Panc1 (cell line): ENCODE results near the gene FAM149A. TPM values are rescaled to one million over a fixed set of nuclear protein-coding genes. Genes with fewer than 3 reads are reported as not detected.

Experiments used
- ATAC-seq: fragments of 200-7000 bp; cut with Tn5 transposase; 2 replicates; pipeline ENCODE4 v1.9.1; 2020; ENCODE audit warnings: mild to moderate bottlenecking, moderate library complexity
- BruUV-seq: library from RNA; stranded (reverse); fragments of 400-500 nt; replicated peaks from 2 replicates; lab custom pipeline; 2021; lab: Mats Ljungman, UMichigan
- CTCF ChIA-PET: fragments of 300-600 bp; sonication (Branson Sonifier 250); formaldehyde crosslinking; loops from one replicate; lab custom pipeline; 2022; ENCODE audit warnings: antibody characterized with exemption; lab: Charles Lee
- POLR2A ChIA-PET: fragments of 300-600 bp; sonication (Branson Sonifier 250); formaldehyde crosslinking; loops from one replicate; lab custom pipeline; 2022; ENCODE audit warnings: antibody characterized with exemption; lab: Charles Lee
- DNase-seq: peaks from one replicate; pipeline ENCODE4 v3.0.0-alpha.2; 2010; ENCODE audit warnings: low read depth, low spot score
- H3K27ac ChIP-seq: 2 replicates; pipeline ENCODE4 v1.5.1; 2011; ENCODE audit warnings: mild to moderate bottlenecking, low read length, inconsistent platforms
- H3K27me3 ChIP-seq: fragments of 200-500 bp; sonication (Bioruptor generic); 2 replicates; pipeline ENCODE4 v1.6.0; 2014; ENCODE audit warnings: low read length, inconsistent platforms; ENCODE audit not compliant: control insufficient read depth, insufficient read depth
- H3K36me3 ChIP-seq: fragments of 200-500 bp; sonication (Bioruptor generic); 2 replicates; pipeline ENCODE4 v1.5.1; 2014; ENCODE audit warnings: inconsistent platforms, mild to moderate bottlenecking, low read length, moderate library complexity; ENCODE audit not compliant: control insufficient read depth, insufficient read depth
- H3K4me1 ChIP-seq: 2 replicates; pipeline ENCODE4 v1.5.1; 2011; ENCODE audit warnings: inconsistent platforms, mild to moderate bottlenecking, low read length, moderate library complexity; ENCODE audit not compliant: control insufficient read depth, insufficient read depth
- H3K4me3 ChIP-seq, 2 experiments: 2 replicates each; pipeline ENCODE4 v1.5.1; 2011 to 2012; ENCODE audit warnings: low read depth in 2 of 2, low read length in 2 of 2, mild to moderate bottlenecking in 2 of 2, inconsistent platforms in 1 of 2, moderate library complexity in 1 of 2
- H3K9me3 ChIP-seq: fragments of 200-500 bp; sonication (Bioruptor generic); 2 replicates; pipeline ENCODE4 v1.5.1; 2014; ENCODE audit warnings: low read depth, mild to moderate bottlenecking, inconsistent platforms, low read length, moderate library complexity; ENCODE audit not compliant: control insufficient read depth, insufficient read depth
- CTCF ChIP-seq: fragments of 450-650 bp; IDR thresholded peaks from 2 replicates; pipeline ENCODE4 v1.5.1; 2017; ENCODE audit warnings: mild to moderate bottlenecking
- POLR2AphosphoS5 ChIP-seq: IDR thresholded peaks from 2 replicates; pipeline ENCODE4 v1.6.1; 2012; ENCODE audit warnings: mild to moderate bottlenecking, low read depth, low read length, moderate library complexity
- REST ChIP-seq, 2 experiments: IDR thresholded peaks; 2 replicates each; pipeline ENCODE4 v1.6.1; 2011 to 2012; ENCODE audit warnings: low read depth in 2 of 2, control low read depth in 1 of 2, low read length in 1 of 2, mild to moderate bottlenecking in 1 of 2, moderate library complexity in 1 of 2; ENCODE audit not compliant: insufficient read depth in 1 of 2
- SIN3A ChIP-seq: IDR thresholded peaks from 2 replicates; pipeline ENCODE4 v1.6.1; 2012; ENCODE audit warnings: low read depth, mild to moderate bottlenecking, low read length, moderate library complexity, borderline replicate concordance; ENCODE audit not compliant: insufficient read depth
- TCF7L2 ChIP-seq: IDR thresholded peaks from 2 replicates; pipeline ENCODE4 v1.6.1; 2011; ENCODE audit warnings: mild to moderate bottlenecking, low read depth, low read length, inconsistent platforms
- in situ Hi-C: cut with HindIII; loops from 2 replicates; pipeline ENCODE4 v1.10.0; 2016; ENCODE audit warnings: low sequenced_read_pairs, low pct_unique_long_range_greater_than_20kb
- intact Hi-C: fragments of 100-400 bp; cut with micrococcal nuclease; formaldehyde crosslinking; loops from one replicate; pipeline ENCODE4 v1.10.0; 2022; ENCODE audit not compliant: unreplicated experiment
- total RNA-seq: library from RNA; stranded (reverse); gene quantifications from one replicate; pipeline ENCODE4 v1.2.1, GENCODE V29; 2021; ENCODE audit not compliant: unreplicated experiment

FAM149A gene
- total RNA-seq, 1 experiment from 2014 or later, result 0.13 TPM

DNA sequence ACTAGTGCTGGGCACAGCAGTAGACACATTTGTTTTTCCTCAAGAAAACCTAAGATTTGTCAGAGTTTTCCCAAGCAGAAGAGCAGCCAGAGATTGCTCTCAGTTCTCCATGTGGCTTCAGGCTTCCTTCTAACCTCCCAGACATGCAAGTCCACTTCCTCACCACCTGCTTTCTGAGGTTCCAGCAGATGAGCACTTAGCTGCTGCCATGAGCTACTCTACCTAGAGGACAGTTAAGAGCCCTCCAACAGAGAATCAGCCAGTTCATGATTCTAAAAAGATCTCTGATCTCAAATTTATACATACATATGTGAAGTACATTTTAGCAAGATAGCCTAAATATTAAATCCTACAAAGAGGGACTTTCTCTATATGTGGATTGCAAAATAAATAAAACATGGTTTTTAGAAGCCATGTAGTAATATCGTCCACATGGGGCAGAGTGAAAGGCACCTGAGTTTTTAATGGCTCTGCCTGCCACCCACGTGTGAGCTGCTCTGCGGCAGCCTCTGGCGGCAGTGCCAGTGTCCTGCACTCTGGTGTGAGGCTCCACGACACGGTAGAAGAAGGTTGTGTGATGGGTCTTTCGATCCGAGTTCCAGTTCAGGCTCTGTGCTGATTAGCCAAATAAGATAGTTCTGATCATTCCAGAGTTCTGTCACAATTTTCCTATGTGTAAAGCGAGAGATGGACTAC lies 97.2 kb downstream of the FAM149A start:
- Histone ChIP-seq H3K27me3 (no peaks in the 10 kb centered on the region), H3K9me3 (no peaks in the 10 kb centered on the region), H3K36me3 (no peaks in the 10 kb centered on the region), H3K4me3 (no peak overlapping the region), H3K4me1 (no peaks in the 10 kb centered on the region), H3K27ac (no peak overlapping the region)
- in situ Hi-C loops, result no loop called here
- ChIA-PET CTCF (no interaction called here), POLR2A (no interaction called here)
- peak; percentile 39 for DNase-seq
- no TSS peak for BruUV-seq
- intact Hi-C loops, result no loop called here
- ATAC-seq, result peak; percentile 93
- no peak for TF ChIP-seq TCF7L2
- peak; percentile 89 for TF ChIP-seq CTCF

GRCh38 chr4:186202490-186203140 lies 98.1 kb downstream of the FAM149A start:
- Histone ChIP-seq H3K27ac (no peak overlapping the region), H3K27me3 (no peaks in the 10 kb centered on the region), H3K36me3 (no peaks in the 10 kb centered on the region), H3K4me3 (no peak overlapping the region), H3K9me3 (no peaks in the 10 kb centered on the region), H3K4me1 (no peaks in the 10 kb centered on the region)
- POLR2A ChIA-PET, result no interaction called here
- CTCF ChIA-PET, result no interaction called here
- no peak for TF ChIP-seq REST (IDR thresholded peaks at IDR 0.05; ENCODE audit: insufficient read depth in 1 of 2, low read depth in 2 of 2, low read length in 1 of 2)
- no peak for TF ChIP-seq POLR2AphosphoS5
- TF ChIP-seq TCF7L2, result no peak
- no peak for TF ChIP-seq CTCF
- TF ChIP-seq SIN3A, result no peak
- in situ Hi-C loops (no loop called here), intact Hi-C loops (no loop called here)
- ATAC-seq (no peak), DNase-seq (no peak)
- no TSS peak for BruUV-seq
